22Rv1 (cell line): ENCODE data around the gene VPS29.
"Not testable (repeated sequence)": the region's sequence is repeated elsewhere in the genome, so short reads cannot be mapped to it uniquely, and the experiment has no call there.

Source experiments
- CTCF ChIP-seq: fragments of 450-650 bp; IDR thresholded peaks from 2 replicates; pipeline ENCODE4 v1.5.1; 2017; ENCODE audit warnings: mild to moderate bottlenecking
- ZFX ChIP-seq: fragments of 450-650 bp; IDR thresholded peaks from 2 replicates; pipeline ENCODE4 v1.6.1; 2017; ENCODE audit warnings: antibody characterized with exemption, borderline replicate concordance

DNA sequence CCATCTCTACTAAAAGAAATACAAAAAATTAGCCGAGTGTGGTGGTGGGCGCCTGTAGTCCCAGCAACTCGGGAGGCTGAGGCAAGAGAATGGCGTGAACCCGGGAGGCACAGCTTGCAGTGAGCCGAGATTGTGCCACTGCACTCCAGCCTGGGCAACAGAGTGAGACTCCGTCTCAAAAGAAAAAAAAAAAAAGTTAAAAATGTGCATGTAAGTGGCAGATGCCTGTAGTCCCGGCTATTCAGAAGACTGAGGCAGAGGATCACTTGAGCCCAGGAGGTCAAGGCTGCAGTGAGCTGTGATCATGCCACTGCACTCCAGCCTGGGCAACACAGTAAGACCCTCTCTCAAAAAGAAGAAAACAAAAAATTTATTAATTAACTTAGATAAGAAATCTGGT lies 16.1 kb upstream of the VPS29 start:
- TF ChIP-seq CTCF, ZFX: not testable (repeated sequence)
